Ammon's horn (tissue), 1 donor: Measurements from ENCODE around the gene FBXO4.
A peak's percentile ranks its signal among the peaks of the same experiment; 100 is the strongest.
"Not testable (repeated sequence)": the region's sequence is repeated elsewhere in the genome, so short reads cannot be mapped to it uniquely, and the experiment has no call there.

Experiments used
- DNase-seq: peaks from one replicate; pipeline ENCODE4 v3.0.0-alpha.2; 2016; ENCODE audit warnings: low spot score

Gene FBXO4

GRCh38 chr5:41921874-41922273 lies 3.2 kb upstream of the FBXO4 start:
- DNase-seq, result no peak

- DNase-seq, result no peak
These were observed 582 bp upstream of the FBXO4 start for GRCh38 chr5:41924526-41924871.

- peak; percentile 12 for DNase-seq
These were observed 472 bp downstream of the FBXO4 start for GRCh38 chr5:41925555-41925951.

GRCh38 chr5:41927604-41928003 lies 2.5 kb downstream of the FBXO4 start:
- DNase-seq, result no peak

- DNase-seq, result no peak
These were observed 4.0 kb downstream of the FBXO4 start for GRCh38 chr5:41929035-41929434.

- no peak for DNase-seq
These were observed 7.7 kb downstream of the FBXO4 start for GRCh38 chr5:41932770-41933169.

GRCh38 chr5:41935544-41935943 lies 10.5 kb downstream of the FBXO4 start:
- DNase-seq, result no peak

- DNase-seq, result no peak
These were observed 15.6 kb downstream of the FBXO4 start for GRCh38 chr5:41940641-41941040.

- not testable (repeated sequence) for DNase-seq
These were observed 20.4 kb downstream of the FBXO4 start for GRCh38 chr5:41945332-41945955.

GRCh38 chr5:41951224-41951623 lies 26.1 kb downstream of the FBXO4 start:
- no peak for DNase-seq

GRCh38 chr5:41954286-41954685 lies 29.2 kb downstream of the FBXO4 start:
- no peak for DNase-seq

GRCh38 chr5:41955432-41956024 lies 30.4 kb downstream of the FBXO4 start:
- DNase-seq, result no peak

GRCh38 chr5:41956943-41957342 lies 31.9 kb downstream of the FBXO4 start:
- DNase-seq, result no peak

GRCh38 chr5:41960481-41960880 lies 35.4 kb downstream of the FBXO4 start:
- no peak for DNase-seq

- no peak for DNase-seq
These were observed 36.7 kb downstream of the FBXO4 start for GRCh38 chr5:41961736-41962135.

GRCh38 chr5:41962491-41962890 lies 37.4 kb downstream of the FBXO4 start:
- DNase-seq, result no peak

- DNase-seq, result no peak
These were observed 41.5 kb downstream of the FBXO4 start for GRCh38 chr5:41966401-41967105.

GRCh38 chr5:41967401-41967800 lies 42.3 kb downstream of the FBXO4 start:
- DNase-seq, result no peak

GRCh38 chr5:41968153-41968723 lies 43.2 kb downstream of the FBXO4 start:
- no peak for DNase-seq

GRCh38 chr5:41973087-41973486 lies 48.0 kb downstream of the FBXO4 start:
- DNase-seq, result no peak

- DNase-seq, result no peak
These were observed 48.8 kb downstream of the FBXO4 start for GRCh38 chr5:41973887-41974286.

GRCh38 chr5:41978676-41979075 lies 53.6 kb downstream of the FBXO4 start:
- no peak for DNase-seq

- no peak for DNase-seq
These were observed 55.3 kb downstream of the FBXO4 start for GRCh38 chr5:41980396-41980795.
